Stimulated activated CD4-positive, alpha-beta T cell treated with anti-CD3 and anti-CD28 coated beads, Interleukin-12 subunit alpha, Interleukin-12 subunit beta, amount 100 ng/mL, for 24 hours (primary cell): ENCODE results near the gene ZNF532.

Experiments used
- DNase-seq, 2 experiments: peaks; one replicate each; pipeline ENCODE4 v3.0.0-alpha.2; 2020; ENCODE audit warnings: low read depth in 2 of 2

The ZNF532 gene

GRCh38 chr18:58979615-58980014 is 114.9 kb downstream of the ZNF532 start:
- DNase-seq = no peak

GRCh38 chr18:58980991-58981390 is 116.3 kb downstream of the ZNF532 start:
- no peak for DNase-seq

GRCh38 chr18:58983260-58984155 is 118.8 kb downstream of the ZNF532 start:
- DNase-seq = no peak

- no peak for DNase-seq
Measured at GRCh38 chr18:58988600-58988999, 123.9 kb downstream of the ZNF532 start.

DNA sequence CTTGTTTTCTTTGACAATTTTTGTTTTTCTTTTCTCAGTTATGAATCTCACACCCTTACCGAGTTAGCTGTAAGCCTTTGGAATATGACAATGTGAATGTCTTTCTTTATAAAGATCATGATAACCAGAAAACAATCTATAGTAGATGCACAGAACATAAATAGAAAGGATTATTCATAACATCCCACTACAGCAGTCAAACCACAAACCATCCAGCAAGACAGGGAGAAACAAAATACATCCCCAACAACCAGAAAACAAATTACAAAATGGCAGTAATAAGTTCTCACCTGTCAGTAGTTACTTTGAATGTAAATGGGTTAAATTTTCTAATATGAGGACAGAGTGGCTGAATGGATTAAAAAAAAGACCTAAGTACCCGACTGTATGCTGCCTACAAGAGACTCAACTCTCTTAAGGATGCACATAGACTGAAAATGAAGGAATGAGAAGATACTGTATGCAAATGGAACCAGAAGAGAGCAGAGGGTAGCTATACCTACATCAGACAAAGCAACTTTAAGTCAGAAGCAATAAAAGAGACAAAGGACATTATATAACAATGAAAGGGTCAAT is 124.6 kb downstream of the ZNF532 start:
- DNase-seq = no peak

DNA sequence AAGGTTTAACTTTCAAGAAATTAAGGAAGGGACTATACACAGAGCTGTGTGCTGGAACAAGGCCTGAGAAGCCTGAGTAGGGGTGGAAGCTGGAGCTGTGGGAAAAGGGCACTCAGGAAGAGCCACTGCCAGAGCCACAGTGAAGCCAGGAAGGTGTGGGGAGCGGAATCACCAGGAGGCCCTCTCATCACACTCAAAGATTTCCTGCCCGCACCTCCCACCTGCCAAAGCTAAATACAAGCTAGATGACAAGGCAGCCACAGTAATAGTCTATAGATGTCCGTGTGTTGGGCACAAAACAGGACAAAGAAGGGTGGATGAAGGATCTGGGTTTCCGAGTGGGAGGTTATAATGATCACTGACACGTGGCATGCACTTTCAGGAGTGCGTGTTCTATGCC is 126.0 kb downstream of the ZNF532 start:
- no peak for DNase-seq

- no peak for DNase-seq
Measured at GRCh38 chr18:58991167-58991798, 126.6 kb downstream of the ZNF532 start.

DNA sequence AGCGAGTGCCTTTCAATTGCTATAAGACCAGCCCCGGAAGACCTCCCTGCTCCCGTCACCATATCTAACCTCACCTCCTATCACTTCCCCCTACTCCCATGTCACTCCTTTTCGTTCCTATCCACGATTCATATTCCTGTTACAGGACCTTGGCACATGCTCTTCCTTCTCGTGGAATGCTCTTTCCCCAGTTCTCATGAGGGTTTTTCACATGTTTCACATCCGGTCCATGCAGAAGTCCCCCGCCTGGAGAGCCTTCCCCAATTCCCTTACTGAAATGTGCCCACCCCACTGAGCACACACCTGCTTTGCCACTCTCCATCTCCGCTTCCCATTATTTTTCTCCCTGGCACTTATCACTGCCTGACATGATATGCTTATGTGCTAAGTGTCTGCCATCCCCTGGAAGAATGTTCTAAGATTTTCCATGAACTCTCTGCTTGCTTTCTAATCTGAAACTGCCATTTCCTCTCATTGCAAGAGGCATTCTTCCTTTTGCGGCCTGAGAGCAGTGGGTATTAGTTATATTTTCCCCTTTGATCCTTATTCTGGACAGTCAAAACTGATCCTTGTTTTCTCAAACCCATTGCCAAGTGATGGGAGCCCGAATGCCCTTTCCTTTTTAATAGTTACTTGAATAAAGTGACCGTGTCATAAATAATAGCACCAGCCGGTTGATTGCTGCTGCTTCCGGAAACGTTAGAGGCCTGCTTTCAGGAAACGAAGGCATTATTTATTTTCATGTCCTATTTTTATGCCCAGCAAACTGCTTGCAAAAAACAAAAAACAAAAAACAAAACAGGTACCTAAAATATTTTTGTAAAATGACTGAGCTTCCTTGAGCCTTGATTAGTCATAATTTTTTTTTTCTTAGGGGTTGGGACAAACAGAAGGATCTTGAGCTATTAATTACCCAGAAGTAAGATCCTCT is 127.9 kb downstream of the ZNF532 start:
- DNase-seq = no peak

DNA sequence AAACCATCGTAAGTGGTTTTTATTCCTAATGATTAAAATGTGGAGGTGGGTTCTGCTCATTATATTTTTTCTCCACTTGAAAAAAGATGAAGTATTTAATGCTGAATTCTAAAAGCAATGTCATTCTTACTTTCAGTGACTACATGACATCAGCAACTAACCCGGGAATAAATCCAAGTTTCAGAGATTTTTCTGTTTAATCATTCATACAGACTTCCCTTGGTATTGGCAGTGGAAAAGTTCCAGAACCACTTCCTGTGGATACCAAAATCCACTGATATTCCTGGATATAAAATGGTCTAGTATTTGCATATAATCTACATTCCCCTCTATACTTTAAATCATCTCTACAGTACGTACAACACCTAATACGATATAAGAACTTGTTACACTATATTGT is 128.6 kb downstream of the ZNF532 start:
- no peak for DNase-seq

GRCh38 chr18:58995663-58996062 is 131.0 kb downstream of the ZNF532 start:
- no peak for DNase-seq

GRCh38 chr18:58996131-58996641 is 131.5 kb downstream of the ZNF532 start:
- no peak for DNase-seq

- DNase-seq = no peak
Measured at GRCh38 chr18:58996696-58997095, 132.0 kb downstream of the ZNF532 start.

DNA sequence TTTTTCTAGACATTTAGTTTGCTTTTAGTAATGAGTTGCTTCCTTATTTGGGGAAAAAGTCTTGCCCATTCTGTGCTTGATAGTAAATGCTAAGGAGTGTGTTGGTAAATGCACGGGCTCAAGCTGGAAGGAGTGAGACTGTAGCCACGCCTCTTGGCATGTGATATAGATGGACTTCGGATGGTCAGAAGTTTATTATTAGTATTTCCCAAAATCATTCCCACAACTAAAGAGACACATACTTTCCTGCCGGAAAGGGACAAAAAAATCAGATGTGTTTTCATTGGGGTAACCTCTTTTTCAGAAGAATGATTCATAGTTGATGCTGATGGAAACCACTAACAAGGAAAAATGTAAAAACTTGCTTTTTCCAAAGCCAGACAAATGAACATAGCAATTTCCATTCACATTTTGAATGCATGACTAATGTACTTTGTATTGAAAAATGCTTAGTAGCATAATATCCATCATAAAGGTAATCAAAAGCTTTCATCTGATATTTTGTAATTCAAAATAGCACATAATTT is 133.2 kb downstream of the ZNF532 start:
- DNase-seq = no peak

GRCh38 chr18:58998401-58999203 is 133.9 kb downstream of the ZNF532 start:
- no peak for DNase-seq

DNA sequence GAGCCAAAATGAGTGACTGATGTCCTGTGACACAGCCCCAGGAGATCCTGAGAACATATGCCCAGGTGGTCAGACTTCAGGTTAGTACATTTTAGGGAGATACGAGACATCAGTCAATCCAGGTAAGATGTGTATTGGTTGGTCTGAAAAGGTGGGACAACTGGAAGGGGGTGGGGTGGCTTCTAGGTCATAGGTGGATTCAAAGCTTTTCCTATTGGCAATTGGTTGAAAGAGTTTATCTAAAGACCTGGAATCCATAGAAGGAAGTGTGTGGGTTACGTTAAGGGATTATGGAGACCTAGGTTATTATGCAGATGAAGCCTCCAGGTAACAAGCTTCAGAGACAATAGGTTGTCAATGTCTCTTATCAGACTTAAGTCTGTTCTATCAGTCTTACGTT is 136.5 kb downstream of the ZNF532 start:
- DNase-seq = no peak

GRCh38 chr18:59001721-59002120 is 137.0 kb downstream of the ZNF532 start:
- no peak for DNase-seq

DNA sequence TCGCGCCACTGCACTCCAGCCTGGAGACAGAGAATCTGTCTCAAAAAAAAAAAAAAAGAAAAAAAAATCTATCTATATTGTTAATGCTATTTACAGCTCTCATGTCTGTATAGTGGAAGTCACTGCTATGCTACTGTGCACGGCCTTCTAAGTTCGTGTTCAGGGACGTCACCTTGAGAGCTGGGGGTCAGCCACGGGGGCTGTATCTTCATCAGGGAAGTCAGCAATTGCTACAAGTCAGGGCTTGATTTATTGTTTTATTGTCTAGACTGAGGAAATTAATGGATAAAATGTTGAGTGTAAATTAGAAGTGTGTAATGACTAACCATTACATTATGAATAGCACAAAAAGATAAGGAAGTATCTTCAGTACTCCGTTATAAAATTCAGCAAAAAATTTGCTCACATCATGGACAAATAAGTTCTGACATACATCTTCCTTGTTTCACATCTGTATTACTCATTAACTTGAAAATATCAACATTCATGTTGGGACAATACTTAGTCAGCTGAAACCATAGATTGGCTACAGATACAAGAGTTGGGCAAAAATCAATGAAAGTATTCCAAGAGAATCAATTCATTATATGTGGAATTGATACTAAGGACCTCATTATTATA is 138.4 kb downstream of the ZNF532 start:
- no peak for DNase-seq

GRCh38 chr18:59005262-59005661 is 140.6 kb downstream of the ZNF532 start:
- no peak for DNase-seq

DNA sequence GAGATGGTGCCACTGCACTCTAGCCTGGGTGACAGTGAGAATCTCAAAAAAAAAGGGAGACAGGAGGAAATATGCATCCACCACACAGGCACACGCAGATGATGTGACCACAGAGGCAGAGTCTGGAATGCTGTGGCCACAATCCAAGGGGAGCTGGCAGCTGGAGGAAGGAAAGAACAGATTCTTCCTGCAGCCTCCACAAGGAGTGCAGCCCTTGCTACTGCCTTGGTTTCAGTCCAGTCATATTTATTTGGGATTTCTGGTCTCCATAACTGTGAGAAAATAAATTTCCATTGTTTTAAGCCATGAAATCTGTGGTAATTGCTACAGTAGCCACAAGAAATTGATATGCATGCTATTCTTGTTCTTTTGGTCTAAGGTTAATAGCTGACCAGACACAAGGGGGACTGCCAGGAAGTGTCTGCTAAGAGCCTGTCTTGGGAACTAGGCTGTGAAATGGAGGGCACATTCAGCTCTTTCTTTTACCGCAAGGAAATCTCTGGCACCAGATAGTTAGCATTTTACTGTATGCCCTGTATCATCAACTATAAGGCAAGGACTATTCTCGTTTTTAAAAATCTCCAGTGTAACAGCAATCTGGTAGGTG is 141.9 kb downstream of the ZNF532 start:
- no peak for DNase-seq
